OCI-LY7 (cell line): Measurements from ENCODE around the gene APBA3. TPM values are rescaled to one million over a fixed set of nuclear protein-coding genes. Genes with fewer than 3 reads are reported as not detected.

Source experiments
- BruUV-seq: library from RNA; stranded (reverse); fragments of 400-500 nt; replicated peaks from 2 replicates; lab custom pipeline; 2021; lab: Mats Ljungman, UMichigan
- CTCF ChIA-PET: fragments of 300-600 bp; sonication (Branson Sonifier 250); formaldehyde crosslinking; loops from one replicate; lab custom pipeline; 2022; ENCODE audit warnings: antibody characterized with exemption; ENCODE audit not compliant: unreplicated experiment; lab: Charles Lee
- POLR2A ChIA-PET: fragments of 300-600 bp; sonication (Branson Sonifier 250); formaldehyde crosslinking; loops from one replicate; lab custom pipeline; 2022; ENCODE audit warnings: antibody characterized with exemption; lab: Charles Lee
- DNase-seq: peaks from one replicate; pipeline ENCODE4 v3.0.0-alpha.2; 2015; ENCODE audit warnings: low spot score
- H2AFZ ChIP-seq: fragments of 200-600 bp; sonication (generic), shearing (Covaris generic); 2 replicates; pipeline ENCODE4 v1.6.1; 2014; ENCODE audit warnings: mild to moderate bottlenecking, antibody characterized with exemption, low read length, moderate library complexity
- H3K27ac ChIP-seq: fragments of 200-600 bp; sonication (generic); 2 replicates; pipeline ENCODE4 v1.5.1; 2014; ENCODE audit warnings: mixed run types, low read depth, mild to moderate bottlenecking, moderate library complexity, low read length, inconsistent platforms; ENCODE audit not compliant: poor library complexity, severe bottlenecking
- H3K36me3 ChIP-seq: fragments of 200-600 bp; sonication (generic); 2 replicates; pipeline ENCODE4 v1.6.1; 2014; ENCODE audit warnings: mild to moderate bottlenecking, antibody characterized with exemption, low read length, moderate library complexity, mixed read lengths; ENCODE audit not compliant: insufficient read depth
- H3K4me1 ChIP-seq: fragments of 200-600 bp; sonication (generic); 2 replicates; pipeline ENCODE4 v1.5.1; 2014; ENCODE audit warnings: mild to moderate bottlenecking, low read length; ENCODE audit not compliant: insufficient read depth, poor library complexity, severe bottlenecking
- H3K4me2 ChIP-seq: fragments of 200-600 bp; sonication (generic); 2 replicates; pipeline ENCODE4 v1.6.1; 2014; ENCODE audit warnings: mild to moderate bottlenecking, low read length
- H3K4me3 ChIP-seq: fragments of 200-600 bp; sonication (generic); 2 replicates; pipeline ENCODE4 v1.5.1; 2014; ENCODE audit warnings: mild to moderate bottlenecking, low read depth, low read length; ENCODE audit not compliant: poor library complexity, severe bottlenecking
- H3K79me2 ChIP-seq: fragments of 200-600 bp; sonication (generic); 2 replicates; pipeline ENCODE4 v1.6.1; 2016; ENCODE audit warnings: low read depth, mild to moderate bottlenecking, low read length, moderate library complexity, mixed read lengths; ENCODE audit not compliant: insufficient read depth
- H3K9me2 ChIP-seq: fragments of 200-600 bp; sonication (generic); 2 replicates; pipeline ENCODE4 v1.6.1; 2016; ENCODE audit warnings: mild to moderate bottlenecking, low read length, mixed read lengths; ENCODE audit not compliant: insufficient read depth
- H3K9me3 ChIP-seq: fragments of 200-600 bp; sonication (generic); 2 replicates; pipeline ENCODE4 v1.6.1; 2014; ENCODE audit warnings: mild to moderate bottlenecking, mixed run types, low read length, mixed read lengths
- H4K20me1 ChIP-seq: fragments of 200-600 bp; sonication (generic); 2 replicates; pipeline ENCODE4 v1.6.1; 2014; ENCODE audit warnings: mild to moderate bottlenecking, antibody characterized with exemption, low read length, moderate library complexity, mixed read lengths; ENCODE audit not compliant: insufficient read depth
- EZH2phosphoT487 ChIP-seq: fragments of 200-600 bp; sonication (generic); IDR thresholded peaks from 2 replicates; pipeline ENCODE4 v1.6.1; 2018; ENCODE audit warnings: low read depth, borderline replicate concordance, mild to moderate bottlenecking, mixed run types, antibody characterized with exemption, low read length, moderate library complexity, mixed read lengths
- intact Hi-C: fragments of 100-400 bp; cut with micrococcal nuclease; formaldehyde crosslinking; loops from one replicate; pipeline ENCODE4 v1.10.0; 2022; ENCODE audit not compliant: unreplicated experiment
- total RNA-seq, 2 experiments: library from RNA; depleted of rRNA in 1 of 2; stranded (reverse); fragments of >200 nt in 1 of 2; shearing (Covaris generic) in 1 of 2; gene quantifications; 2 replicates each; pipeline ENCODE4 v1.2.3, GENCODE V29; 2014 to 2022
- TF ChIP-seq, protein P1 (sequence below): fragments of 200-600 bp; sonication (generic); conservative IDR thresholded peaks from 2 replicates; pipeline ENCODE4 v1.5.1; 2014; ENCODE audit warnings: mild to moderate bottlenecking, antibody characterized with exemption, low read length, moderate library complexity, mixed read lengths

The APBA3 gene
- total RNA-seq, 2 experiments from 2014 or later = 28.7 to 34.7 TPM

DNA sequence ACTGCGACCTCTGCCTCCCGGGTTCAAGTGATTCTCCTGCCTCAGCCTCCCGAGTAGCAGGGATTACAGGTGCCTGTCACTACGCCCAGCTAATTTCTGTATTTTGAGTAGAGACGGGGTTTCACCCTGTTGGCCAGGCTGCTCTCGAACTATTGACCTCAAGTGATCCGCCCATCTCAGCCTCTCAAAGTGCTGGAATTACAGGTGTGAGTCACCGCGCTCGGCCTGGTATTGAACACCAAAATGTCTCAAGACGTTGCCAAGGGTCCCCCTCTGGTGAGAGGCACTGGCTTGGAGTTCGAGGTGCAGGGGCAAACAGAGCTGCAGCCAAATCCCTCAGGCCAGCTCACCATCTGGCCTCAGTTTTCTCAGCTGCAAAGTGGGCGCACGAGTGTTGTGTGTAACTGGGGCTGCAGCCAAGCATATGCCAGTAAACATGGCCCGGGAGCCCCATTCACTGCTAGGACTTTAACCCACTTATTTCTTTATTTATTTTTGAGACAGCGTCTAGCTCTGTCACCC is 45.3 kb downstream of the APBA3 start:
- no TSS peak for BruUV-seq
- no peak for TF ChIP-seq EZH2phosphoT487
- TF ChIP-seq, protein P1, sequence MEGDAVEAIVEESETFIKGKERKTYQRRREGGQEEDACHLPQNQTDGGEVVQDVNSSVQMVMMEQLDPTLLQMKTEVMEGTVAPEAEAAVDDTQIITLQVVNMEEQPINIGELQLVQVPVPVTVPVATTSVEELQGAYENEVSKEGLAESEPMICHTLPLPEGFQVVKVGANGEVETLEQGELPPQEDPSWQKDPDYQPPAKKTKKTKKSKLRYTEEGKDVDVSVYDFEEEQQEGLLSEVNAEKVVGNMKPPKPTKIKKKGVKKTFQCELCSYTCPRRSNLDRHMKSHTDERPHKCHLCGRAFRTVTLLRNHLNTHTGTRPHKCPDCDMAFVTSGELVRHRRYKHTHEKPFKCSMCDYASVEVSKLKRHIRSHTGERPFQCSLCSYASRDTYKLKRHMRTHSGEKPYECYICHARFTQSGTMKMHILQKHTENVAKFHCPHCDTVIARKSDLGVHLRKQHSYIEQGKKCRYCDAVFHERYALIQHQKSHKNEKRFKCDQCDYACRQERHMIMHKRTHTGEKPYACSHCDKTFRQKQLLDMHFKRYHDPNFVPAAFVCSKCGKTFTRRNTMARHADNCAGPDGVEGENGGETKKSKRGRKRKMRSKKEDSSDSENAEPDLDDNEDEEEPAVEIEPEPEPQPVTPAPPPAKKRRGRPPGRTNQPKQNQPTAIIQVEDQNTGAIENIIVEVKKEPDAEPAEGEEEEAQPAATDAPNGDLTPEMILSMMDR = no peak
- ChIA-PET POLR2A (no interaction called here), CTCF (no interaction called here)
- Histone ChIP-seq H3K9me2 (no peaks in the 10 kb centered on the region), H3K79me2 (no peaks in the 10 kb centered on the region), H3K36me3 (no peaks in the 10 kb centered on the region), H3K4me2 (no peak overlapping the region), H2AFZ (no peak overlapping the region), H3K4me1 (no peaks in the 10 kb centered on the region), H3K9me3 (no peaks in the 10 kb centered on the region), H3K4me3 (no peak overlapping the region), H3K27ac (no peak overlapping the region), H4K20me1 (no peaks in the 10 kb centered on the region)
- intact Hi-C loops = no loop called here
- DNase-seq = no peak

DNA sequence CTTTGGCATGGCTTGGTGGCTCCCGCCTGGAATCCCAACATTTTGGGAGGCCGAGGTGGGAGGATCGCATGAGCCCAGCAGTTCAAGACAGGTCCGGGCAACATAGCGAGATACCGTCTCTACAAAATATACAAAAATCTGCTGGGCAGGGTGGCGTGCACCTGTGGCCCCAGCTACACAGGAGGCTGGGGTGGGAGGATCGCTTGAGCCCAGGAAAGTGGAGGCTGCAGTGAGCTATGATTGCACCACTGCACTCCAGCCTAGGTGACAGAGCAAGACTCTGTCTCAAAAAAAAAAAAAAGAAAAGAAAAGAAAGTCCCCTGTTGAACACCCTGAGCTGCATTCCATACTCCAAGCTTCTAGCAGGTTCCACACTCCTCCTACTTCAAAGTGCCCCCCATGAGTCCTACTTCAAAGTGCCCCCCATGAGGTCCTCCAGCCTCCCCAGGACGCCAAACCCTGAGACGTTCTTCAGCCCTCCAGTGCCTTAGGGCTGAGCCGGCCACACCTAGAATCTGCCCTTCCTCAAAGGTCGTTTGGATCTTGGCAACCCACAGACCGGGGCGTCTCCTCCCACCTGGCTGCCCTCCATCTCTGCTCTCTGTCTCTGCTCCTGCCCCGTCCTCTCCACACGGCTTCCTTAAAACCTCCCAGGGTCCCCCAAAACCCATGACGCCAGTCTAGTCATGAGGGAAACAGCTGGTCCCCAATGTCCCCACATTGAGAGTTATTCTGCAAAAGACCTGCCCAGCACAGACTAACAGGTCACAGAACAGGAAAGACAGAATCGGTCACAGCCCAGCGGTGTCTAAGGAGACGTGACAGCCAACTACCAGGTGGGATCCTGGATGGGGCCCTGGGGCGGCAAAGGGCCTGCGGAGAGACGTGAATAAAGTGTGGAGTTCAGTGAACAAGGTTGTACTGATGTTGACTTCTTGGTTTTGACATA is 48.6 kb downstream of the APBA3 start:
- no peaks in the 10 kb centered on the region for H3K4me1 ChIP-seq
- no peaks in the 10 kb centered on the region for H3K79me2 ChIP-seq
- H3K4me3 ChIP-seq = no peak overlapping the region
- intact Hi-C loops = no loop called here
- no peaks in the 10 kb centered on the region for H3K9me3 ChIP-seq
- ChIA-PET POLR2A (no interaction called here), CTCF (no interaction called here)
- no peak overlapping the region for H3K4me2 ChIP-seq
- no peak for TF ChIP-seq EZH2phosphoT487
- TF ChIP-seq, protein P1 = no peak
- DNase-seq = no peak
- no peak overlapping the region for H3K27ac ChIP-seq
- BruUV-seq = no TSS peak
- no peaks in the 10 kb centered on the region for H4K20me1 ChIP-seq
- no peak overlapping the region for H2AFZ ChIP-seq
- no peaks in the 10 kb centered on the region for H3K36me3 ChIP-seq
- H3K9me2 ChIP-seq = no peaks in the 10 kb centered on the region

DNA sequence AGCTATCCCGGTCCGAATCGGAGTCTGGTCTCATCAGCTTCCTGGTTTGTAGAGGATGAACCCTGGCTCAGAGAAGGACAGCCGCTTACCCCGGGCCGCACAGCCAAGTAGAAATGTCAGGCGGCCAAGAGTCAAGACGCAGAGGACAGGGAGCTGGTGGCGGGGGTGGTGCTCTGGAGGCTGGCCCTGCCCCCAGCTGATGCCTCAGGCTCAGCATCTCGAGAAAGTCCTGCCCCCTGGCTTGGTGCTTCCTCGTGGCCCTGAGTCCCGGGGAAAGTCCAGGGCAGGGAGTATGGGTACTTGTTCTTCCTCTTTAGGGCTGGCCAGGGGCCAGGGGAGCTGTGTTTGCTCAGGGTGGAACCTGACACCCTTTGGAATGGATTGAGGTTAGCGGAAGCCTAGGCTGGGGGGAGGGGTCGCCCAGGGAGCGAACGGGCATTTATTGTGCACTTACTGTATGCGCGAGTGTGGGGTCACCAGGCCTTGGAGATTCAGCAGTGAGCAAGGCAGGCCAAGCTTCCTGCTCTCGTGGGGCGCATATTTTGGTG is 51.2 kb downstream of the APBA3 start:
- no peaks in the 10 kb centered on the region for H3K9me2 ChIP-seq
- H3K4me3 ChIP-seq = no peak overlapping the region
- ChIA-PET CTCF (no interaction called here), POLR2A (interaction anchor here (0.6 kb wide), 1 partner anchor 439 kb away, joined by 3 read pairs; no protein-coding TSS in a partner anchor)
- DNase-seq = no peak
- no peak overlapping the region for H3K4me2 ChIP-seq
- intact Hi-C loops = no loop called here
- no TSS peak for BruUV-seq
- H3K27ac ChIP-seq = no peak overlapping the region
- H3K36me3 ChIP-seq = no peaks in the 10 kb centered on the region
- H4K20me1 ChIP-seq = no peaks in the 10 kb centered on the region
- no peak overlapping the region for H2AFZ ChIP-seq
- no peaks in the 10 kb centered on the region for H3K4me1 ChIP-seq
- TF ChIP-seq EZH2phosphoT487 = no peak
- TF ChIP-seq, protein P1 = no peak
- H3K9me3 ChIP-seq = no peaks in the 10 kb centered on the region
- H3K79me2 ChIP-seq = no peaks in the 10 kb centered on the region
